Measurements from ENCODE around the gene CFAP57.

Gene CFAP57

DNA sequence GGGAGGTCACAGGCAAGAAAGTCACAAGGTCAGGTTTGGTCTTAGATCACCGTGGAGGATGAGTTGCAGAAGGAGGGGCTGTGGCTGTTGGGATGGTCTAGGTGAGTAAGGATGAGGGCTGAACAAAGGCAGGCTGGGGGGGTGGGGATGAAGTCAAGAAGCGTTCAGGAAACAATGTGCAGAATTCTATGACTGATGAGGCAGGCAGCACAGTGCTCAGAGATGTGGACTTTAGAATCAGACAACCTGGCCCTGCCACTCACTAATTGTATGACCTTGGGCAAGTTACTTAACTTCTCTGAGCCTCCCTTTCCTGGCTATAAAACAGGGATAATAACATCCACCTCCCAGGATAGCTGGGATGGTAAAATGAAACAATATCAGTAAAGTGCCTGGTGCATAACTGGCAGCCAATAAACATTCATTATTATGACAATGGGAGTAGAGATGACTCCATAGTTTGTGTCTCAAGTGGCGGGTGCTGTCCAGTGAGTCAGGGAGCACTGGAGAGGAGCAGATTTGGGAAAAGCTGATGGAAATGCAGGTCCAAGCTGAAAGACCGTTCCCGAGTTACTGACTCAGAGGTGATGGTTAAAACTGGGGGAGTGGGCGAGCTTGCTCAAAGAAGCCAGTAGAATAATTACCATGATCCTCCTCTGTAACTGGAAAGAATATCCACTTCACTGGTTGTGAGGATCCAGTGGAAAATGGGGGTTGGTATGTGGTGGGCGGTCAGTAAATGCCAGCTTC is 130.8 kb downstream of the CFAP57 start:
- no peak overlapping the region for H3K4me3 ChIP-seq (ENCODE audit: low read depth, low read length)
- TF ChIP-seq, protein P1, sequence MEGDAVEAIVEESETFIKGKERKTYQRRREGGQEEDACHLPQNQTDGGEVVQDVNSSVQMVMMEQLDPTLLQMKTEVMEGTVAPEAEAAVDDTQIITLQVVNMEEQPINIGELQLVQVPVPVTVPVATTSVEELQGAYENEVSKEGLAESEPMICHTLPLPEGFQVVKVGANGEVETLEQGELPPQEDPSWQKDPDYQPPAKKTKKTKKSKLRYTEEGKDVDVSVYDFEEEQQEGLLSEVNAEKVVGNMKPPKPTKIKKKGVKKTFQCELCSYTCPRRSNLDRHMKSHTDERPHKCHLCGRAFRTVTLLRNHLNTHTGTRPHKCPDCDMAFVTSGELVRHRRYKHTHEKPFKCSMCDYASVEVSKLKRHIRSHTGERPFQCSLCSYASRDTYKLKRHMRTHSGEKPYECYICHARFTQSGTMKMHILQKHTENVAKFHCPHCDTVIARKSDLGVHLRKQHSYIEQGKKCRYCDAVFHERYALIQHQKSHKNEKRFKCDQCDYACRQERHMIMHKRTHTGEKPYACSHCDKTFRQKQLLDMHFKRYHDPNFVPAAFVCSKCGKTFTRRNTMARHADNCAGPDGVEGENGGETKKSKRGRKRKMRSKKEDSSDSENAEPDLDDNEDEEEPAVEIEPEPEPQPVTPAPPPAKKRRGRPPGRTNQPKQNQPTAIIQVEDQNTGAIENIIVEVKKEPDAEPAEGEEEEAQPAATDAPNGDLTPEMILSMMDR (IDR thresholded peaks at IDR 0.05; ENCODE audit: borderline replicate concordance, insufficient read depth, low read depth, low read length), result no peak

- H3K4me3 ChIP-seq (ENCODE audit: low read depth, low read length), result no peak overlapping the region
- TF ChIP-seq, protein P1 (IDR thresholded peaks at IDR 0.05; ENCODE audit: borderline replicate concordance, insufficient read depth, low read depth, low read length), result no peak
Measured at GRCh38 chr1:43303471-43304313, 131.6 kb downstream of the CFAP57 start.
